DMS53 (cell line): Measurements from ENCODE around the gene MEMO1.
"Not testable (repeated sequence)": the region's sequence is repeated elsewhere in the genome, so short reads cannot be mapped to it uniquely, and the experiment has no call there.

Source experiments
- DNase-seq: peaks from one replicate; lab custom pipeline; 2025; lab: John Stamatoyannopoulos, UW

MEMO1 gene

DNA sequence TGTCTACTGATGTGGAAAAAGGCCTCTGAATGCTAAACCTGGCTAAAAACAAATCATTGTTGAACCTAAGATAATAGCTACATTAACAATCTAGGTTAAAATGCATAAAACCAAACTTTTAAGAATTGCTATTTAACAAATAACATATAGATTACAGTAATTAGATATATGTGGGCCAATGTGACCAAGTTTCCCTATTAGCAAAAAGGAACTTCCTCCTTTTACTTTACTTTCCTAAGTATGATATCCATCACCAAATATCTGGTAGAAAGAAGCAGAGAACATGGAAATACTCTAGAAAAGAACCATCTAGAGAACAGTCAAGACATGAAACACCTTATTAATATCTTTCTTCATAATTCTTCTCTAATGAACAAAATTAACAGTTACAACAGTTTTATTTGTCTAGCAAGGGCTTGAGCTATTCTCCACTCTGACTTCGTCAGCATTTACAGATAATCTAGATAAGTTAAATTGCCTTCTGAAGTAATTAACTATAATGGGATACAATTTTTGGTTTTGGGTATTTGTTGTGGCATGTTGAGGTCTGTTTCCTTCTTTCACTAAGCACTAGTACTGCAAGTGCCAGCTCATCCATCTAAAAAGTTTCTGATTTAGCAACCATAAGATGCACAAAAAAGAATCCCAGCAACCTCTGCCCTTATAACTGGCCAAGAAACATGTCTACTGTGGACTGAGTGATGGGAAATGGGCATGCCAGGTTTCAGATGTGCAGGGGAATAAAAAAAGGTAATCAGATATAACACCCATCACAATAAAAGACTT lies 53.3 kb downstream of the MEMO1 start:
- no peak for DNase-seq

DNA sequence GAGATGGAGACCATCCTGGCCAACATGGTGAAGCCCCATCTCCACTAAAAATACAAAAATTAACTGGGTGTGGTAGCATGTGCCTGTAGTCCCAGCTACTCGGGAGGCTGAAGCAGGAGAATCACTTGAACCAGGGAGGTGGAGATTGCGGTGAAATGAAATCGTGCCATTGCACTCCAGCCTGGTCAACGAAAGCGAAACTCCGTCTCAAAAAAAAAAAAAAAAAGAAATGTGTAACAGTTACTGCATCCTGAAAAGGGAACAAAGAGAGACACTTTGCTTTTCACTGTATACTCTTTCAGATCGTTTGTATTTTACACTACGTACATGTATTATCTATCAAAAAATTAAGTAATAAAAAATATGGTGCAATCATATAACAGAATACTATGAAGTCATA lies 53.9 kb downstream of the MEMO1 start:
- not testable (repeated sequence) for DNase-seq

DNA sequence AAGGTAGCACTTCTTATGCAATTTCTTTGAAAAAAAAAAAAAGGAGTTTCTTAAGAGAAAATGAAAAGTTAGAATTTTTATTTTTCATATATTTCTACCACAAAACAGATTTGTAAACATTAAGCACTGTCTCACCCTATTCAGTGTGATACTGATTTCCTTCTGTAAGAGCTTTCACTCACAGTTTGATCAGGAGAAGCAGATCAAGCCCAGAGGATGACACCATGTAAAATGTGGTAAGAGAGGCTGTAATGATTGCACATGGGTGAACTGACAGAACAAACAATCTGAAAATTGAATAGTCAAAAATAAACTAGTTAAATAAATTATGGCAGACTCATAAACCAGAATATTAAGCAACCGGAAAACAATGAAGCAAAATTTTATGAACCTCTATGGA lies 54.5 kb downstream of the MEMO1 start:
- no peak for DNase-seq

DNA sequence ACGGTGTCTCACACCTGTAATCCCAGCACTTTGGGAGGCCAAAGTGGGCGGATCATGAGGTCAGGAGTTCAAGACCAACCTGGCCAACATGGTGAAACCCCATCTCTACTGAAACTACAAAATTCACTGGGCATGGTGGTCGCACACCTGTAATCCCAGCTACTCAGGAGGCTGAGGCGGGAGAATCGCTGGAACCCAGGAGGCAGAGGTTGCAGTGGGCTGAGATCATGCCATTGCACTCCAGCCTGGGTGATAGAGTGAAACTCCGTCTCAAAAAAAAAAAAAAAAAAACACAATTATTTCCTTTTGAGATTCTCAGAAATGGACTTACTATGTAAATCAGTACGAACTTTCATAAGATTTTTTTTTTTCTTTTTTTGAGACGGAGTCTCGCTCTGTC lies 57.7 kb downstream of the MEMO1 start:
- DNase-seq: not testable (repeated sequence)

DNA sequence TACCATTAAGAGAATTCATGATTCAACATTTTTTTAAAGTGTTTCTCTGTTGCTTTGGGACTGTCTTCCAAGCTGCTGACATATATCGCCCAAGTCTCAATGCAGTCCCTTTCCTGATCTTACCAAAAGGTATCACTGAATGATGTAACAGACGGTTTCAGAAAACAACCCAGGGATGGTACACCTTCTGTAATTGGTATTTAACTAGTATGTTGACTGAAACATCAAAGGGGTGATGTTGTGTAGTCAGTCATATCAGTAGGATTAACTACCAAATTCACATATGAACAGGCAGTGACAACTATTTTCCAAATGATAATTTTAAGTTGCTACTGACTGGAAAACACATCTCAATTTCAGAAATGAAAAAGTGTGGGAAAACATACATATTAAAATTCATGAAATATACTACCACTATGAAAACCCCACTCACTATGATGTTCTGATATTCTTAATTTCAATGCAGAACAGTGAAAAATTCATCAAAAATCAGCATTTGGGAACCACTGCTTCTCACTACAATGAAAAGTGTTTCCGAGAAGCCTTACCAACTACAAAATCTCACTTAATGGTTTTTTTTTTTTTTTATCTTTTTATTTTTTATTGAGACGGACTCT lies 59.8 kb downstream of the MEMO1 start:
- DNase-seq: no peak

DNA sequence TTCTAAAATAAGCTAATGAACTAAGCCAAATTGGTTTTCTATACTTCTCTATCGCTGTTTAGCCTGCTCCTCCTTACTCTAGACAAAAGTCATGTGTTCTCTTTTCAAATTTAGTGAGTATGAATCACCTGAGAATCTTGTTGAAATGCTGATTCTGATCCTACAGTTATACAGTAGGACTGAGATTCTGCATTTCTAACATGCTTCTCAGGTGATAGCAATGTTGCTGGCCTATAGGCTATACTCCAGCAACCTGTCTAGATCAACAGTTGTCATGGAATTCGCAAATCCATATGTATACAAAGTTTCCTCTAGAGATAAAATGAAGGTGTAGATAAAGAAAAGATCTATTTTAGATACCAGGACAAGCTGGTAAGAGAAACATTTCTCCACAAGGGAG lies 62.9 kb downstream of the MEMO1 start:
- no peak for DNase-seq

DNA sequence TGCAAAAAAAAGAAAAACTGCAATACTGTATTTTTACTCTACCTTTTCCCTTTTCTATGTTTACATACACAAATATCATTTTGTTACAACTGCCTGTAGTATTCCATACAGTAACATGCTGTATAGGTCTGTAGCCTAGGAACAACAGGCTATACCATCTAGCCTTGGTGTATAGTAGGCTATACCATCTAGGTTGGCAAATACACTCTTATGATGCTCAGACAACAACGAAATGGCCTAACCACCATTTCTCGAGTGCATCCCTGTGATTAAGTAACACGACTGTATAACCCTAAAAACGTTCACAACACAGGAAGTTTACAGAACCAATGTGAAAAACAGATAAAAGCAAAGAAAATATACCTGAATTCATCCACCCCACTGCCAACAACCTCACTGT lies 64.0 kb downstream of the MEMO1 start:
- DNase-seq: no peak

DNA sequence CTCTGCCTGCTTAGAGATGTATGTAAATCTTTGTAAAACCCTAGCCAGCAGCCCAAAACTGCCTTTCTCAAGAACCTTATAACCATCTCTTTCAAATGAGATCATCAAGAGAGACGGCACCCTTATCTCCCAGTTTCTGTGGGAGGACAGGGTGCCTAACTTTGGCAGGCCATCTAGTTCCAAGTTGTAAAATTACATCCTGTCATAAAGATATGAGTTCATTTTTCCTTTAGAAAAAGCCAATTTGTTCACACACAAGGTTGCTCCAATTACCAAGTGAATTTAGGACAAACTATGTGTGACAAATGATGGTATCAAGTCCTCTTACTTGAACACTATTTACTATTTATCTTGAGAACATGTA lies 65.3 kb downstream of the MEMO1 start:
- DNase-seq: no peak

DNA sequence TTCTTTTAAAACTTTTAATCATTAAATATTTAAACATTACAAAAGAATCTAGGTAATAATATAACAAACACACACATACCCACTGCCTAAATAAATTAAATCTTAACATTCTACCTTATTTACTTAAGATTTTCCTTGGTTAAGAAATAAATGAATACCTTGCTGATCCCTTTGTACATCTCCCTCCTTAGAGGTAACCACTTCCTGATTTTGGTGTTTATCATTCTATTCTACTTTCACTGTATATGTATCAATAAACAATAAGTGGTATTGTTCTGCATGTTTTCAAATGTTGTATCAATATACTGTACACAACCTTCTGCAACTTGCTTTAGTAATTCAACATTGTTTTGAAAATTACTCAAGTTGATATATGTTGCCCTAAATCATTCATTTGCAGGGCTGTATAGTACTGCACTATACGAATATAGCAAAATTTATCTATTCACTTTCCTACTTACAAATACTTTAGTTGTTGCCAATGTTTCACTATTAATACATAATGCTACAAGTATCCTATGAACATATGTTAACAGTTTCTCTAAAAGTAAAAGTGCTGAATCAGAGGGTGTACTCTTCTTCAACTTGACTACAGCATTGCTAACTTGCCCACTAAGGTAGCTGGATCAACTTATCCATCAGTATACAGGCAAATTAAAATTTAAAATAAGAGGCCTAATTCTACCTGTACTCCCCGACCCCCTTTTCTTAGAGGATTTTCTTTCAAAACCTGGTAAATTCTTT lies 65.8 kb downstream of the MEMO1 start:
- DNase-seq: no peak

DNA sequence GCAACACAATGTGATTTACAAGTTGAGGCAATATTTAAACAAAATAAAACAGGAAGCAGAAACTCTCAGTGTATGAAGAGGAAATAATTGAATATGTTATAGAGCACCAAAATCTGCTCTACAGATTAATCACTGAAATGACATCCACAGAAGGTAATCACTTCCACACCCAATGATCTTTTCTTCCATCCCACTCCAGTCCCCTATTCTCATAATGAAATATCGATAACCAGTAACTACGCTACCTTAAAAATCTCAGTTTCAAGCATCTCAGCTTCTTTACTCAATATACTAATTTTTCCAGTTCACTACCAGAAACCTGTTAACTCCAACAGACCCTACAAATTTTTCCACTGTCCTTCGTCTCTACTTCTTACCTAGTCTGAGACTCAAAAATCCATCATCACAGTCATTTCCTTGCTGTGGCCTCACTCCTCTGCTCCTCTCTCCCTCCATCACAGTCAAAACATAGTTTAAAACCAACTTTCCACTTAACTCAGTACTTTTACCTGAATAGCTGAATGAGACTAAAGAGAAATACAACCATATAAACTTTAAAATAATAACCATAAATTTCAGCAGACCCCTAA lies 67.1 kb downstream of the MEMO1 start:
- DNase-seq: no peak

DNA sequence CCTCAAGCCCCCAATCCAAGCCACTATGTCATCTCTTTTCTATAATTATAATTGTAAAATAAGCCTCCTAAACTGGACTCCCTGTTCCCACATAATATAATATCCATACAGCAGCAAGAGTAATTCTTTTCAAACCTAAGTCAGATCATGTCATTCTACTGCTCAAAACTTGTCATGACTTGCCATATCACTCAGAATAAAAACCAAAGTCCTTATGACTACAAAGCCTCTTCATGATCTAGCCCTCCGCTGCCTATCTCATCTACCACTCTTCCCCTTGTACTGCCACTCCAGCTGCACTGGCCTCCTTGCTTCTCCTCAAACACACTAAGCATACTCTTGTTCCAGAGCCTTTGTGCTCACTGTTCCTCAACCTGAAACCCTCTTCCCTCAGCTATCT lies 69.9 kb downstream of the MEMO1 start:
- no peak for DNase-seq

DNA sequence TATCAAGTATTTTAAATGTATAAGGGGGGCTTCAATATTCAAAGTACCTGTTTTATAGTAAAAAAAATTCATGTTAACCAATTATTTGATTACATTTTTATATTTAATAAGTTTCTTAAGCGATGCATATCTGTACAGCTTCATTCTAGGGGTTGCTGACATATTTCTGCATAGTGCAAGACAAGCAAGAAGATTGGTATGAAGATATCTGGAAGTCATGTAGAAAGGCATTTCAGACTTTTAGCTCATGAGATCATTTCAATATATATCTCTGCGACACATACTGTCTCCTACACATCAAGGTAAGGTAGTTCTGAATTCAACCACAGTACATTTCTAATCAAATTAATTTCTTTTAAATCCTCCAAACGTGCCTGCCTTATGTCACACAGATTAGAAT lies 73.1 kb downstream of the MEMO1 start:
- no peak for DNase-seq

DNA sequence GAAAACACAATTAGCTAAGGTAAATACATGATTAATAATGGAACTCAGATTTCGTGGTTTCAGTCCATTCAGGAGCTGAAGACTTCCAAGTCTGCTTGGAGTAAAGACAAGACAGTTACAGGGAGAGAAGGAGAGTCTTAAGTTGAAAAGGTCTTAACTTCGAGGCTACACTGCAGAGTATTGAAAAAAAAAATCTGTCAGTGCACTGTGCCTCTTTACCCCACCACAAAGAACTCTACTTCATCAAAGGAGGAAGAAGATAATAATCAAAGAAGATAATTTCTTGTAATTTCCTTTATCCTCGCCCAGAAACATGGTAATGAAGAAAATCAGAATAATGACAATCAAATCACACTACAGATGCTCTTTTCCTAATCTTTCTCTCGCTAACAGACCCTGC lies 75.4 kb downstream of the MEMO1 start:
- DNase-seq: no peak

DNA sequence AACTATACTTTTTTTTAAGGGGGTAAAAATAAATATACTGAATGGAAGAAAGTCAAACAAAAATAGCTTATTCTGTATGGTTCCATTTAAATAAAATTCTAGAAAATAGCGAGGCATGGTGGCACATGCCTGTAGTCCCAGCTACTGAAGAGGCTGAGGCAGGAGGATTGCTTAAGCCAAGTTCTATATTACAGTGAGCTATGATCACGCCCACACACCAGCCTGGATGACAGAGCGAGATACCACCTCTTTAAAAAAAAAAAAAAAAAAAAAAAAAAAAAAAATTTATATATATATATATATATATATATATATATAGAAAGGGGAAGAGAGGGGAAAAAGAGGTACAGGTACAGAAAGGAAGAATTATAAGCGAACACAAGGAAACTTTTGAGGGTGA lies 77.7 kb downstream of the MEMO1 start:
- DNase-seq: no peak

DNA sequence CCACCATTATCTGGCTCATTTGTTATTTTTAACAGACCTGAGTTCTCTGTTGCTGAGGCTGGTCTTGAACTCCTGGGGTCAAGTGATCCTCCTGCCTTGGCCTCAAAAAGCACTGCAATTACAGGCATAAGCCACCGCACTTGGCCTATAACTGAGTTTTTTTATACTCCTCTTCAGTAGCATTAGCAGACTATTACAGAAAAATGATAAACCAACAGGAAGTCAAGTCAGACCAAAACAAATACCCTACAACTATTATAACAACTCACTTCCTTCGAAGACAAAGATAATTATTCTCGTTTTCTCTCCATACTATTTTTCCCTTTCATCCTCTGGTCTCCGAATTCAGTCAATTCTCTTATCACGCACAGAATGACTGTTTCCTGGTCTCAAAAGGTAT lies 78.2 kb downstream of the MEMO1 start:
- no peak for DNase-seq

DNA sequence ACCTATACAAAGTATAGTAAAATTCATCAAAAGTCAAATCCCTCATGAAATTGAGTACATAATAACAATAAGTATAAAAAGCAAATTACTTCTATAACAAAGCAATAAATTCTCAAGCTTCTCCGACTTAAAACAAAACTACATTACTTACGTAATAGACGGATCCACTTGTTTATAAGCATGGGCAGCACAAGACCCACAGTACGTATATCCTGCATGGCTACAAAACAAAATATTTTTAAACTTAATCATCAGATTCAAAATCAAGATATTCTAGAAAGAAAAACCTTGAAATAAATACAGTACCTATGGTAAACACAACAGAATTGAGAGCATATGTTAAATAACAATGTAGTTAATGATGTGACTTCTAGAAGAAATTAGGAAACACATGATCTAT lies 78.9 kb downstream of the MEMO1 start:
- no peak for DNase-seq

DNA sequence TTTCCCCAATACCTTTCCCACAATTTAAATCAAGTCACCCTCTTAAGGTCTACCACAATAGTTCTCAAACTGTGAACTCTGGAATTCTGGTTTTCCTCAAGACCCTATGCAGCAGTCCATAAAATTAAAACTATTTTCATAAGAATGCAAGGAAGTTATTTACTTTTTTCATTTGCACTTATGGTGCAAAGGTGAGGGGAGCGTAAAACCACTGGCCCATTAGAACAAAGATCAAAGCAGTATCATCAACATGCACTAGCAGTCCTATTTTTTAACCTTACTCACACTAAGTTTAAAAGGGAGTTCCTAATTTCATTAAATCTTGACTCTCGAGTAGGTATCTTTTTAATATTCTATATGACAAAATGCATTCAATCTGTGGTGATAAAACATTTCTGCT lies 85.3 kb downstream of the MEMO1 start:
- no peak for DNase-seq

DNA sequence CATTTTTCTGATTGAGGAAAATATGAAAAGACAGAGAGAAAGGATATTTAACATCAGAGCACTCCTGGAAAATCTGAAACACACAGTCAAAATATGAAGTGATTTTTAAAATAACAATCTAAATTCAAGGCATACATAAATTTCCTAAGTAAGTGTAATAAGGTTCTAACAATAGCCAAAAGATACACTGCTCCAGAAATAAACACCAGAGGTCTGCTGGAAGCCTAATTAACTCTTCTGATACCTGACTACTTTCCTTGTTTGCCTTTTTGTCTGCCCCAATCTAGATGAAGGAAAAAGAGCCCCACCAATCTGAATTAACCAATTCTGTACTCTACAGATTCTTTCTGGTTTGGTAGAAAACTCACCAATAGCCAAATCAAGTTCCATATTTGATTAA lies 87.1 kb downstream of the MEMO1 start:
- no peak for DNase-seq

DNA sequence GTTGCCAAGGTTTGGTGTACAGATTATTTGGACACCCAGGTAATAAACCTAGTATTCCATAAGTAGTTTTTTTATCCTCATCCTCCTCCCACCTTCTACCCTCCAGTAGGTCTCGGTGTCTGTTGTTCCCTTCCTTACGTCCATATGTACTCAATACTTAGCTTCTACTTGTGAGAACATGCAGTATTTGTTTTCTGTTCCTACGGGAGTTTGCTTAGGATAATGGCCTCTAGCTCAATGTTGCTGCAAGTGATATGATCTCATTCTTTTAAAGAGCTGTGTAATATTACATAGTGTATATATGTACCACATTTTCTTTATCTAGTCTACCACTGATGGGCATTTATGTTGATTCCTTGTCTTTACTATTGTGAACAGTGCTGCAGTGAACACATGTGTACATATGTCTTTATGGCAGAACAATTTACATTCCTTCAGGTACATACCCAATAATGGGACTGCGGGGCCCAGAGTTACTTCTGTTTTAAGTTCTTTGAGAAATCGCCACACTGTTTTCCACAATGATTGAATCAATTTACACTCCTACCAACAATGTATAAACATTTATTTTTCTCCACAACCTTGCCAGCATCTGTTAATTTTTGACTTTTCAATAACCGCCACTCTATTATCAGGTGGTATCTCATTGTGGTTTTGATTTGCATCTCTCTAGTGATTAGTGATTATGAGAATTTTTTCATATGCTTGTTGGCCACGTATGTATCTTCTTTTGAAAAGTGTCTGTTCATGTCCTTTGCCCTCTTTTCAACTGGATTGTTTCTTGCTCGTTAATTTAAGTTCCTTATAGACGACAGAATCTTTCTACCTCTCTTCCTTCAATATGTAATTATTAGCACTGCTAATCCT lies 88.0 kb downstream of the MEMO1 start:
- DNase-seq: peak; percentile 3

DNA sequence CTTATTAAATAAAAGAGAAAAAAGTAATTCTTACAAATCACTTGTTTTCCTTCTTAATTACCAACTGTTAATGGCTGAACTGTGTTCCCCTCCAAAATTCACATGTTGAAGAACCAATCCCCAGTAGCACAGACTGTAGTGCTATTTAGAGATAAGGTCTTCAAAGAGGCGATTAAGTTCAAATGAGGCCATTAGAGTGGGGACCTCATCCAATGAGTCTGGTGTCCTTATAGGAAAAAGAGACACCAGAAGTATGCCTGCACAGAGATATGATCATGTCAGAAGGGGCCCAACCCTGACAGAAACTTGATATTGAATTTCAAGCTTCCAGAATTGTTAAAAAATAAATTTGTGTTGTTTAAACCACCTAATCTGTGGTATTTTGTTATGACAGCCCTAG lies 89.8 kb downstream of the MEMO1 start:
- no peak for DNase-seq

DNA sequence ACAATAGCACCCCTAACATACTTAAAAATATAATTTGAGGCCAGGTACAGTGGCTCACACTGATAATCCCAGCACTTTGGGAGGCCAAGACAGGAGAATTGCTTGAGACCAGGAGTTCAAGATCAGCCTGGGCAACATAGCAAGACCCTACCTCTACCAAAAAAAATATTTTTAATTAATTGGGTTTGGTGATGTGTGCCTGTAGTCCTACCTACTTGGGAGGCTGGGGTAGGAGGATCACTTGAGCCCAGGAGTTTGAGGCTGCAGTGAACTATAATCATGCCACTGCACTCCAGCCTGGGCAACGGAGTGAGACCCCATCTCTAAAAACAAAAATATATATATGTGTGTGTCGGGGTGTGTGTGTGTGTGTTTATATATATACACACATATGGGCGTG lies 91.3 kb downstream of the MEMO1 start:
- no peak for DNase-seq

DNA sequence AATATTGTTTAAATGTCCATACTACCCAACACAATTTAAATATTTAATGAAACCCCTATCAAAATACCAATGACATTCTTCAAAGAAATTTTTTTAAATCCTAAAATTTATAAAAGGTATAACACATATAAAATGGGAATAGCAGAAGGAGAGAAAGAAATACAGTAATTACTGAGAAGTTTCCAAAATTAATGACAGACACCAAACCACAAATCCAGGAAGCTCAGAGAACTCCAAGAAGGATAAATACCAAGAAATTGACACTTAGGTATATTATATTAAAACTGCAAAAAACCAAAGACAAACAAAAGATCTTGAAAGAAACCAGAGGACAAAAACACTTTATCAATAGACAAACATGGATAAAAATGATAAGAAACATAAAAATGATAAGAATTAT lies 101.1 kb downstream of the MEMO1 start:
- no peak for DNase-seq
